ENCODE measurements around the gene TEX22.

TEX22 gene

GRCh38 chr14:105444859-105445258 is 46.5 kb downstream of the TEX22 start:
- DNase-seq = no peak

- DNase-seq = no peak
These were observed 47.0 kb downstream of the TEX22 start for GRCh38 chr14:105445290-105445689.

GRCh38 chr14:105445901-105446845 is 47.8 kb downstream of the TEX22 start:
- DNase-seq = no peak

- no peak for DNase-seq
These were observed 48.6 kb downstream of the TEX22 start for GRCh38 chr14:105446971-105447370.

- DNase-seq = no peak
These were observed 49.6 kb downstream of the TEX22 start for GRCh38 chr14:105447651-105448640.

GRCh38 chr14:105448706-105449111 is 50.4 kb downstream of the TEX22 start:
- DNase-seq = peak; percentile 52

- DNase-seq = no peak
These were observed 51.2 kb downstream of the TEX22 start for GRCh38 chr14:105449276-105450122.

GRCh38 chr14:105450123-105450505 is 51.8 kb downstream of the TEX22 start:
- no peak for DNase-seq

GRCh38 chr14:105450864-105451720 is 52.8 kb downstream of the TEX22 start:
- DNase-seq = no peak

- DNase-seq = no peak
These were observed 54.6 kb downstream of the TEX22 start for GRCh38 chr14:105452963-105453362.

GRCh38 chr14:105453847-105454246 is 55.5 kb downstream of the TEX22 start:
- no peak for DNase-seq

- DNase-seq = no peak
These were observed 56.8 kb downstream of the TEX22 start for GRCh38 chr14:105455086-105455640.

- DNase-seq = no peak
These were observed 57.7 kb downstream of the TEX22 start for GRCh38 chr14:105455766-105456660.

GRCh38 chr14:105456736-105457617 is 58.6 kb downstream of the TEX22 start:
- no peak for DNase-seq

- DNase-seq = no peak
These were observed 59.7 kb downstream of the TEX22 start for GRCh38 chr14:105458010-105458409.

- DNase-seq = no peak
These were observed 60.2 kb downstream of the TEX22 start for GRCh38 chr14:105458571-105458970.

- no peak for DNase-seq
These were observed 61.8 kb downstream of the TEX22 start for GRCh38 chr14:105460116-105460515.

GRCh38 chr14:105460616-105461015 is 62.3 kb downstream of the TEX22 start:
- DNase-seq = no peak

- no peak for DNase-seq
These were observed 63.6 kb downstream of the TEX22 start for GRCh38 chr14:105461903-105462302.
